BE2C (cell line): ENCODE measurements around the gene KLHL1.

Experiments used
- DNase-seq: peaks from one replicate; pipeline ENCODE4 v3.0.0-alpha.2; 2020
- H3K27me3 ChIP-seq: fragments of 250-450 bp; sonication (Bioruptor Pico); 2 replicates; pipeline ENCODE4 v1.5.1; 2020; ENCODE audit warnings: mild to moderate bottlenecking
- H3K36me3 ChIP-seq: fragments of 250-450 bp; sonication (Bioruptor Pico); 2 replicates; pipeline ENCODE4 v1.5.1; 2020; ENCODE audit warnings: mild to moderate bottlenecking
- H3K4me1 ChIP-seq: fragments of 250-450 bp; sonication (Bioruptor Pico); 2 replicates; pipeline ENCODE4 v1.5.1; 2020
- H3K4me3 ChIP-seq: 2 replicates; pipeline ENCODE4 v1.5.1; 2011; ENCODE audit warnings: low read depth, low read length
- H3K9me3 ChIP-seq: fragments of 250-450 bp; sonication (Bioruptor Pico); 2 replicates; pipeline ENCODE4 v1.5.1; 2020
- TF ChIP-seq, protein P1 (sequence below): IDR thresholded peaks from 2 replicates; pipeline ENCODE4 v1.5.1; 2012; ENCODE audit warnings: mild to moderate bottlenecking, low read depth, low read length

The KLHL1 gene

DNA sequence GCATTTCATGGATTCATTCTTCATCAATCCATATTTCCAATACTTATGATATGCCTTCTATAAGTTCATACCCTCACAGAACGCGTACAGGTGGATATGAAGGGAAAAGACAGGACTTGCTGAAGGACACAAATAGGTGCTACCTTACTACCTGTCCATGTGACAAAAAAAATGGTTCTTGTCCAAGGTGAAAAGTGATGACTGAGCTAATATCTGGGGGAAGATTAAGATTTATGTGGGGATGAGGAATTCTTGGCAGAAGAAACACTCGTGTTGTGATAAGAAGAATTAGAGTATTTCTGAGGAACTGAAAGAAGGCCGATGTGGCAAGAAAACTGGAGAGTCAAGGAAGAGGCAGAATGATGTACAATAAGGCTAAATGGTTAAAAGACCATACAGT, 357.0 kb downstream of the KLHL1 start:
- Histone ChIP-seq H3K36me3 (no peaks in the 10 kb centered on the region), H3K27me3 (no peaks in the 10 kb centered on the region), H3K4me3 (no peak overlapping the region), H3K9me3 (no peaks in the 10 kb centered on the region), H3K4me1 (peaks cover 2% of the 10 kb centered on the region; the same call in 1 of the 2 replicates)
- TF ChIP-seq, protein P1, sequence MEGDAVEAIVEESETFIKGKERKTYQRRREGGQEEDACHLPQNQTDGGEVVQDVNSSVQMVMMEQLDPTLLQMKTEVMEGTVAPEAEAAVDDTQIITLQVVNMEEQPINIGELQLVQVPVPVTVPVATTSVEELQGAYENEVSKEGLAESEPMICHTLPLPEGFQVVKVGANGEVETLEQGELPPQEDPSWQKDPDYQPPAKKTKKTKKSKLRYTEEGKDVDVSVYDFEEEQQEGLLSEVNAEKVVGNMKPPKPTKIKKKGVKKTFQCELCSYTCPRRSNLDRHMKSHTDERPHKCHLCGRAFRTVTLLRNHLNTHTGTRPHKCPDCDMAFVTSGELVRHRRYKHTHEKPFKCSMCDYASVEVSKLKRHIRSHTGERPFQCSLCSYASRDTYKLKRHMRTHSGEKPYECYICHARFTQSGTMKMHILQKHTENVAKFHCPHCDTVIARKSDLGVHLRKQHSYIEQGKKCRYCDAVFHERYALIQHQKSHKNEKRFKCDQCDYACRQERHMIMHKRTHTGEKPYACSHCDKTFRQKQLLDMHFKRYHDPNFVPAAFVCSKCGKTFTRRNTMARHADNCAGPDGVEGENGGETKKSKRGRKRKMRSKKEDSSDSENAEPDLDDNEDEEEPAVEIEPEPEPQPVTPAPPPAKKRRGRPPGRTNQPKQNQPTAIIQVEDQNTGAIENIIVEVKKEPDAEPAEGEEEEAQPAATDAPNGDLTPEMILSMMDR = no peak
- DNase-seq = no peak

DNA sequence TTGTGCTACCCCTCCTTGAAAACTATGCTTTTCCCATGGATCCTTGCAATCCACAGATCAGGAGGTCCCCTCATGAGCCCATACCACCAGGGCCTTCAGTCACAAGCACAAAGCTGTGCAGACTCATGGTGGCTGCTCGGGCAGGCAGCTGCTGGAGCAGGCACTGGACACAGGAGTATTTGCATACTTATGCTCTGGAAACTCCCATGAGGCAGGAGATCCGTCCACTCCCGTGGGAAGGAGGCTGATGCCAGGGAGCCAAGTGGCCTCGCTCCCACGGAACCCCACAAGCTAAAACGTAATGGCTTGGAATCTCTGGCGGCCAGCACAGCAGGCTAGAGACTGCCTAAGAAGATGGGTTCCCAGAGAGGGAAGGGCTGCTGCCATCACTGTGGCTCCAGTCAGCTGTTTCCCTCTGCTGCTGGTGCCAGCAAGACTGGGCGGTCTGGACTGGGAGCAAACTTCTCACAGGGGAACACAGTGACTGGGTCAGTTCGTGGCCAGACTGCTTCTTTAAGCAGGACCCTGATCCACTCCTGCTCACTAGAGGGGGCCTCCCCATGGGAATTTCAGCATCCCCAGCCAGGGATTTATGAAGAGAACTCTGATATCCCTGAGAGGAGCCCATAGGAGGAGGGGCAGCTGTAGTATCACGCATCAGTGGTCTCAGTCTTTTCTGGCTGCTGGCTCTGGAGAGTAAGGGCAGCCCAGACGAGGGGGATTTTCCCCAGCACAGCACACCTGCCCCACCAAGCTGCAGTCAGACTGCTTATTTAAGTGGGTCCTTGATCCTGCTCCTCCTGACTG, 370.9 kb downstream of the KLHL1 start:
- no peaks in the 10 kb centered on the region for H3K9me3 ChIP-seq
- H3K36me3 ChIP-seq = no peaks in the 10 kb centered on the region
- TF ChIP-seq, protein P1 = no peak

DNA sequence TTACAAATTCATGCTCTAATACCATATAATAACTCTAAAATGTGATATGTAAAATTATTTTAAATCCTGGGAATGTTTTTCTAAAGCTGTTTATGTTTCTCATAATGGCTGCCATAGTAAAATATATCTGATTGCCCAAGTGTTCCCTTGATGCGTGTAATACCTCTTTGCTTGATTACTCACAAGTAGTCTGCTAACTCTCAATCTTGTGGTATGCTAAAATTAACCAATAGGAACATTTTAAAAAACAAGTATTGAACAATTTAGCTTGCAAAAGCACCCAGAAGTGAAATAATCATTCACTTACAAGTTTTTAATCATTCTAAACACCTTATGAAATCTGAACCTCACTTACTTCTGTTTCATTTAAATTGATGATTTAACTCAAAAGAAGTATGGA, 386.6 kb downstream of the KLHL1 start:
- no peaks in the 10 kb centered on the region for H3K36me3 ChIP-seq
- no peaks in the 10 kb centered on the region for H3K27me3 ChIP-seq
- H3K4me3 ChIP-seq = no peak overlapping the region
- TF ChIP-seq, protein P1 = no peak
- DNase-seq = no peak
- no peaks in the 10 kb centered on the region for H3K4me1 ChIP-seq
- H3K9me3 ChIP-seq = no peaks in the 10 kb centered on the region

More for the DNA sequence above, 370.9 kb downstream of the KLHL1 start:
- no peaks in the 10 kb centered on the region for H3K27me3 ChIP-seq
- H3K4me3 ChIP-seq = no peak overlapping the region
- peaks cover 9% of the 10 kb centered on the region for H3K4me1 ChIP-seq
- DNase-seq = peak; percentile 51

DNA sequence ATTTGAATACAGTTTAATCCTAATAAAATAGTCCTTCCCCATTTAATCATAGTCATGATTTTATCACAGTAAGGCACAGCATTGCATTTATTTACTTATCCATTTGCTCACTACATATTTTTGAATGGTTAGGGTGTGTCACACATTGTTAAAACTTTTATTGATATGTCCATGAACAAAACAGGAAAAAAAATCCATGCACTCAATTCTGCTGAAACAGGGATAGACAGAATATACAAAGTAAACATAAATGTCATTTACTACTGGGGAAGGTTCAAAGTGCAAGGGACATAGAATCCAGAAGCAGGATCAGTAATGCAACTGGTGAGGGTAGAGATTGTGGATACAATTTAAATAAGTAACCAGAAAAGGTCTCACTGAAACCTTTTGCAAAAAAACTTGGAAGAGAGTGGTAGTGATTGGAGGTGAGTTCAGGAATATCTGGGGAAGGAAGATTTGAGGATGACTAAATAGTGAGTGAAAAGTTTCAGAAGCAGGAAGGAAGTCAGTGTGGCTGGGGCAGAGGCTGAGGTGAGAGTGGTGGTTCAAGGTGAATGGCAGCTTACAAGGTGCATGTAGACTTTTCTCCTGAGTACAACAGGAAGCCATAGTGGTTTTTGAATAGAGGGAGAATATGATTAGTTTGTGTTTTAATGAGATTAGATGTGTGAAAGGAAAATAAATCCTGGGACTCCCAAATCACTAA, 387.8 kb downstream of the KLHL1 start:
- no peak overlapping the region for H3K4me3 ChIP-seq
- no peaks in the 10 kb centered on the region for H3K9me3 ChIP-seq
- no peaks in the 10 kb centered on the region for H3K4me1 ChIP-seq
- no peaks in the 10 kb centered on the region for H3K27me3 ChIP-seq
- no peaks in the 10 kb centered on the region for H3K36me3 ChIP-seq
- no peak for DNase-seq
- TF ChIP-seq, protein P1 = no peak

DNA sequence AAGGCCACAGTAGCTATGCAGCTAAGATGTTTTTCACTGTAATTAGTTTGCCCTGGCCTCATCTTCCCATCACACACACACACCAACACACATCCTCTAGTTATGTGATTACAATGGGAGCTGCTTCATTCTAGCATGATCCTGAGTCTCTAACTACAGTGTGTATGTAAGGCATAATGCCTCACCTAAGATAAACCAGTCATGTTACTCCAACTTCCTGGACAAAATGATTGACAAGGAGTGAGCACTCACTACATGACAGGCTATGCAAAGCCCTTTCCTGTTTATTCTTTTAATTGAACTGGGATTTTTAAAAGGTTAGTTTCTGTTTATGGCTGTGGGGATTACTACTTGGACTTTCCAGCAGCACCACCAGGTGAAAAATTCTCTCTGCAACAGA, 401.4 kb downstream of the KLHL1 start:
- no peaks in the 10 kb centered on the region for H3K27me3 ChIP-seq
- H3K4me1 ChIP-seq = 0 out of 2 replicates have a peak, but pooled peaks cover 2% of the 10 kb centered on the region
- TF ChIP-seq, protein P1 = no peak
- no peak overlapping the region for H3K4me3 ChIP-seq
- H3K9me3 ChIP-seq = no peaks in the 10 kb centered on the region
- no peak for DNase-seq
- H3K36me3 ChIP-seq = no peaks in the 10 kb centered on the region

DNA sequence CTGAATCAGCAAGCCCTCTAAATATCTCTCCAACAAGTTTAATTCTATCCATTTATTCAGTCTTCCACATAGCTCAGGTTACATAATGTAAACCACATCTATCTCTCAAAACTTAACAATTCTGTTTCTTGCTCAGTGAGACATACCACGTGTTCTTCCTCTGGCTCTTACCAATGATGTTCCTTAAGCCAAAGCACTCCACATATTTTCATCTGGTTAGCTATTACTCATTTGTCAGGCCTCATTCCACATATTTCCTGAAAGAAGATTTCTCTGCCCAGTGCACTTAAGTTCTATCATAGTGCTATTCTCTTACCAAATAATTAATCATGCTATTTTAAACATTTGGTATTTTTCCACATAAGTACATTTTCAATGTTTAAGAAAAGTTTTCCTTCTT, 403.9 kb downstream of the KLHL1 start:
- H3K9me3 ChIP-seq = no peaks in the 10 kb centered on the region
- no peak overlapping the region for H3K4me3 ChIP-seq
- H3K4me1 ChIP-seq = 0 out of 2 replicates have a peak, but pooled peaks cover 2% of the 10 kb centered on the region
- H3K27me3 ChIP-seq = no peaks in the 10 kb centered on the region
- H3K36me3 ChIP-seq = no peaks in the 10 kb centered on the region
- TF ChIP-seq, protein P1 = no peak
- no peak for DNase-seq
